ENCODE measurements around the gene TEX48.

- TF ChIP-seq CTCF (IDR thresholded peaks at IDR 0.05) (no peak), ATF2 (CRISPR knock-in tag; IDR thresholded peaks at IDR 0.05; ENCODE audit: borderline replicate concordance, low read depth) (no peak), SP1 (CRISPR knock-in tag; conservative IDR thresholded peaks at IDR 0.05) (no peak)
- TF ChIP-seq, protein P1, sequence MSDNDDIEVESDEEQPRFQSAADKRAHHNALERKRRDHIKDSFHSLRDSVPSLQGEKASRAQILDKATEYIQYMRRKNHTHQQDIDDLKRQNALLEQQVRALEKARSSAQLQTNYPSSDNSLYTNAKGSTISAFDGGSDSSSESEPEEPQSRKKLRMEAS (CRISPR knock-in tag; IDR thresholded peaks at IDR 0.05) = no peak
These were observed 12.0 kb downstream of the TEX48 start for GRCh38 chr9:114669961-114670360.
